ENCODE results near the gene BTBD19. TPM values are rescaled to one million over a fixed set of nuclear protein-coding genes. Genes with fewer than 3 reads are reported as not detected.

BTBD19 gene
- total RNA-seq, 1 experiment from 2014 or later: 1.6 TPM

DNA sequence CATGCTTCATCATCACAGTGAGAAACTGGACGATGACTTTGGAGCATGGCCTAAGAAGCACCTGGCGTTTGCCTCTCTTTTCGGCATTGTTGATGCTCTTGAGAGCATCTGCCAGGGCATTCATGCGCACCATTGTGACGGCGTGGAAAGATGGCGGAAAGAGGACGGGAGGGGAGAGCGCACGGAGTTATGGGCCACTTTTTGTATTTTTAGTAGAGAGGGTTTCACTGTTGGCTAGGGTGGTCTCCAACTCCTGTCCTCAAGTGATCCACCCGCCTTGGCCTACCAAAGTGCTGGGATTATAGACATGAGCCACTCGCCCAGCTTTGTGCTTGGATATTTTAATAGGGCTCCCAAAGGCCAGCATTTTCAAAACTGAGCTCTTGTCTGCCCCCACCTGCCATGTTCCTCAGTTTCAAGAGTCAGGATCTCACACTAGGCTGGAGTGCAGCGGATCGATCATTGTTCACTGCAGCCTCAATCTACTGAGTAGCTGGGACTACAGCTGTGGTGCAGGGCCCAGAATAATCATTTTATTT lies 27.7 kb upstream of the BTBD19 start:
- H3K4me3 Mint-ChIP-seq (ENCODE audit: unreplicated experiment): no peak overlapping the region
- CTCF ChIA-PET: no interaction called here
- no peaks in the 10 kb centered on the region for H3K9me3 Mint-ChIP-seq (ENCODE audit: unreplicated experiment)
- TF ChIP-seq, protein P1, sequence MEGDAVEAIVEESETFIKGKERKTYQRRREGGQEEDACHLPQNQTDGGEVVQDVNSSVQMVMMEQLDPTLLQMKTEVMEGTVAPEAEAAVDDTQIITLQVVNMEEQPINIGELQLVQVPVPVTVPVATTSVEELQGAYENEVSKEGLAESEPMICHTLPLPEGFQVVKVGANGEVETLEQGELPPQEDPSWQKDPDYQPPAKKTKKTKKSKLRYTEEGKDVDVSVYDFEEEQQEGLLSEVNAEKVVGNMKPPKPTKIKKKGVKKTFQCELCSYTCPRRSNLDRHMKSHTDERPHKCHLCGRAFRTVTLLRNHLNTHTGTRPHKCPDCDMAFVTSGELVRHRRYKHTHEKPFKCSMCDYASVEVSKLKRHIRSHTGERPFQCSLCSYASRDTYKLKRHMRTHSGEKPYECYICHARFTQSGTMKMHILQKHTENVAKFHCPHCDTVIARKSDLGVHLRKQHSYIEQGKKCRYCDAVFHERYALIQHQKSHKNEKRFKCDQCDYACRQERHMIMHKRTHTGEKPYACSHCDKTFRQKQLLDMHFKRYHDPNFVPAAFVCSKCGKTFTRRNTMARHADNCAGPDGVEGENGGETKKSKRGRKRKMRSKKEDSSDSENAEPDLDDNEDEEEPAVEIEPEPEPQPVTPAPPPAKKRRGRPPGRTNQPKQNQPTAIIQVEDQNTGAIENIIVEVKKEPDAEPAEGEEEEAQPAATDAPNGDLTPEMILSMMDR (IDR thresholded peaks at IDR 0.05; ENCODE audit: insufficient read depth in 1 of 2, low read depth in 1 of 2, low read length in 1 of 2, severe bottlenecking in 1 of 2, unreplicated experiment in 1 of 2): no peak
- no peaks in the 10 kb centered on the region for H3K9me3 ChIP-seq
- no peaks in the 10 kb centered on the region for H3K27me3 ChIP-seq (replicated peaks; ENCODE audit: control insufficient read depth, insufficient read depth, low read length)
- peaks cover 4% of the 10 kb centered on the region for H3K36me3 ChIP-seq (ENCODE audit: control insufficient read depth, insufficient read depth, low read length)
- no peak overlapping the region for H3K4me3 ChIP-seq (ENCODE audit: low read depth, low read length)
- POLR2A ChIA-PET: interaction anchor here (0.5 to 1.4 kb wide), 5 partner anchors 11 to 164 kb away, joined by 3 to 9 read pairs (median 3); no protein-coding TSS in a partner anchor
- DNase-seq: no peak
- H3K27ac Mint-ChIP-seq (ENCODE audit: unreplicated experiment): no peak overlapping the region
- H3K27me3 Mint-ChIP-seq (ENCODE audit: insufficient read depth, unreplicated experiment): no peaks in the 10 kb centered on the region
- intact Hi-C loops (cut with micrococcal nuclease; ENCODE audit: unreplicated experiment): no loop called here
- BruUV-seq (replicated peaks): no TSS peak
- H3K36me3 Mint-ChIP-seq (ENCODE audit: insufficient read depth, unreplicated experiment): peaks cover 73% of the 10 kb centered on the region
- peaks cover 3% of the 10 kb centered on the region for H3K4me1 ChIP-seq
- no peaks in the 10 kb centered on the region for H3K4me1 Mint-ChIP-seq (ENCODE audit: low read depth, unreplicated experiment)

DNA sequence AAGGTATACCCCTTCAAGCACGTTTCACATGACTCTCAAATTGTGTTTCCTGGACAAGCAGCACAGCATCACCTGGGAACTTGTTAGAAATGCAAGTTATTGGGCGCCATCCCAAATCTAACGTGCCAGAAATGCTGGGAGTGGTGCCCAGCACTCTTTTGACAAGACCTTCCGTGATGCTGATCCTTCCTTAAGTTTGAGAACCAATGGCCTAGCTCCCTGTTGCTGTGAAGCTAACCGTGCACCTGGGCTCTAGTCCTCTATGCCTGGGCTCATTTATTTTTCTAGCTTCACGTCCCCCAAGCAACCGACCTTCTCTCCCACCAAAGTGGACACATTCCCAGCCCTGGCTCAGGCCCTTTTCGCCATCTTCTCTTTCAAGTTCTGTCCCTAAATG lies 24.6 kb upstream of the BTBD19 start:
- TF ChIP-seq, protein P1 (IDR thresholded peaks at IDR 0.05; ENCODE audit: insufficient read depth in 1 of 2, low read depth in 1 of 2, low read length in 1 of 2, severe bottlenecking in 1 of 2, unreplicated experiment in 1 of 2): no peak
- no TSS peak for BruUV-seq (replicated peaks)
- intact Hi-C loops (cut with micrococcal nuclease; ENCODE audit: unreplicated experiment): no loop called here
- no peak overlapping the region for H3K27ac Mint-ChIP-seq (ENCODE audit: unreplicated experiment)
- no peaks in the 10 kb centered on the region for H3K4me1 ChIP-seq
- no peak overlapping the region for H3K4me3 Mint-ChIP-seq (ENCODE audit: unreplicated experiment)
- CTCF ChIA-PET: no interaction called here
- no peaks in the 10 kb centered on the region for H3K9me3 ChIP-seq
- no peak for DNase-seq
- no peaks in the 10 kb centered on the region for H3K4me1 Mint-ChIP-seq (ENCODE audit: low read depth, unreplicated experiment)
- H3K27me3 ChIP-seq (replicated peaks; ENCODE audit: control insufficient read depth, insufficient read depth, low read length): no peaks in the 10 kb centered on the region
- H3K36me3 ChIP-seq (ENCODE audit: control insufficient read depth, insufficient read depth, low read length): no peaks in the 10 kb centered on the region
- no peak overlapping the region for H3K4me3 ChIP-seq (ENCODE audit: low read depth, low read length)
- no peaks in the 10 kb centered on the region for H3K27me3 Mint-ChIP-seq (ENCODE audit: insufficient read depth, unreplicated experiment)
- POLR2A ChIA-PET: interaction anchor here (1.2 kb wide), 1 partner anchor 17 kb away, joined by 6 read pairs; the partner anchor contains the start of gene PLK3
- H3K9me3 Mint-ChIP-seq (ENCODE audit: unreplicated experiment): no peaks in the 10 kb centered on the region
- H3K36me3 Mint-ChIP-seq (ENCODE audit: insufficient read depth, unreplicated experiment): peaks cover 43% of the 10 kb centered on the region

DNA sequence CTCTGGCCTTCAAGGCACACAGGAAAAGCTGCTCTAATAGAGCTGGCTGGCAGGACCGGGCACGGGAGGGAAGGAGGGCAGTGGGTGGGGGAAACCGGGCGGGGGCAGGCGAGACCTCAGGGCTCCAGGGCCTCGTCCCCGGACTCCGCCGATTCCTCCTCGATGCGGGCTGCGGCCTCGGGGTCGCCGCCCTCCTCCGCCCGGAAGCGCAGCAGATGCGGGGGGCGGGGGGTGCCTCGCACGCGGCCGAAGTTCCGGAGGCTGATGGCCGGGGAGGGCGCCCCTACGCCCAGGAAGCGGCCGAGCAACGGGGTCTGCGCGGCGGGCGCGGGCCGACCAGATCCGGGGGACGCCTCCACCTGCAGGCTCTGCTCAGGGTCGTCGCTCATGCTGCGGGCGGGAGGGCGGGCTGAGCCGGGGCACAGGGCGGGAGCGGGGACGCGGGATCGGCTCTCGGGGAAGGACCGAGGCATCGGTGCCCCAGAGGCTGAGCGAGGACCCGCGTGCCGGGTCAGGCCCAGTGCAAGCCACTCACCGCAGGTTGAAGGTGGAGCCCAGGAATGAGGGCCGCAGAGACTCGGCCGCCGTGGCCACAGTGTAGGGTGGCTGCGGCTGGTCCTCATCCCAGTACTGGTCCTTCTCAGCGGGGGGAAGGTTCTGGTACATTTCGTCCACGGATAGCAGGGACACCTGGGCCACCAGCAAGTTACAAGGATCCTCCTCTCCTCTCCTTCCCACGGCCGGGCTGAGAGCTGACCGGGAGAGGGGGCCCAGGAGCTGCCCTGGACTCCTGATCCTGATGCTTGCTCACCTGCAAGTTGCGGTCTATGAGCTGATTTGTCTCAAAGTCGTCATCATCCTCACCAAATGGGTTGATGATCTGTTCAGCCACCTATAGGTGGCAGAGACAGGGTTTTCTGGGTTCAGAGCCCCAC lies 24.0 kb upstream of the BTBD19 start:
- Mint-ChIP-seq H3K36me3 (ENCODE audit: insufficient read depth, unreplicated experiment) (peaks cover 36% of the 10 kb centered on the region), H3K27ac (ENCODE audit: unreplicated experiment) (no peak overlapping the region), H3K4me1 (ENCODE audit: low read depth, unreplicated experiment) (no peaks in the 10 kb centered on the region), H3K4me3 (ENCODE audit: unreplicated experiment) (no peak overlapping the region), H3K9me3 (ENCODE audit: unreplicated experiment) (no peaks in the 10 kb centered on the region), H3K27me3 (ENCODE audit: insufficient read depth, unreplicated experiment) (no peaks in the 10 kb centered on the region)
- BruUV-seq (replicated peaks): no TSS peak
- Histone ChIP-seq H3K9me3 (no peaks in the 10 kb centered on the region), H3K4me1 (no peaks in the 10 kb centered on the region), H3K4me3 (ENCODE audit: low read depth, low read length) (no peak overlapping the region), H3K27me3 (replicated peaks; ENCODE audit: control insufficient read depth, insufficient read depth, low read length) (no peaks in the 10 kb centered on the region), H3K36me3 (ENCODE audit: control insufficient read depth, insufficient read depth, low read length) (no peaks in the 10 kb centered on the region)
- no peak for DNase-seq
- intact Hi-C loops (cut with micrococcal nuclease; ENCODE audit: unreplicated experiment): no loop called here
- TF ChIP-seq, protein P1 (IDR thresholded peaks at IDR 0.05; ENCODE audit: insufficient read depth in 1 of 2, low read depth in 1 of 2, low read length in 1 of 2, severe bottlenecking in 1 of 2, unreplicated experiment in 1 of 2): no peak
- ChIA-PET CTCF (interaction anchor here (0.7 kb wide), 1 partner anchor 132 kb away, joined by 3 read pairs; no protein-coding TSS in a partner anchor), POLR2A (no interaction called here)

Data from Caco-2 (cell line).